ENCODE results near the gene LIMK2.
"Not testable (repeated sequence)": the region's sequence is repeated elsewhere in the genome, so short reads cannot be mapped to it uniquely, and the experiment has no call there.

LIMK2 gene

GRCh38 chr22:31192513-31192912, 19.6 kb upstream of the LIMK2 start:
- no peak overlapping the region for H3K9ac ChIP-seq (ENCODE audit: low read depth, low read length)
- H3K4me1 ChIP-seq (ENCODE audit: control insufficient read depth, insufficient read depth, low read length) = no peaks in the 10 kb centered on the region
- H3K27me3 ChIP-seq (ENCODE audit: control insufficient read depth, insufficient read depth, low read length) = no peaks in the 10 kb centered on the region
- peaks cover 33% of the 10 kb centered on the region for H3K36me3 ChIP-seq (ENCODE audit: insufficient read depth, low read length)
- H3K4me2 ChIP-seq (ENCODE audit: low read length) = no peak overlapping the region
- H3K4me3 ChIP-seq (ENCODE audit: low read length) = no peak overlapping the region
- no peaks in the 10 kb centered on the region for H3K9me3 ChIP-seq (replicated peaks; ENCODE audit: low read length)

- Histone ChIP-seq H3K36me3 (ENCODE audit: insufficient read depth, low read length) (peaks cover 31% of the 10 kb centered on the region), H3K27me3 (ENCODE audit: control insufficient read depth, insufficient read depth, low read length) (no peaks in the 10 kb centered on the region), H3K4me3 (ENCODE audit: low read length) (no peak overlapping the region), H3K4me2 (ENCODE audit: low read length) (no peak overlapping the region), H3K4me1 (ENCODE audit: control insufficient read depth, insufficient read depth, low read length) (no peaks in the 10 kb centered on the region), H3K9me3 (replicated peaks; ENCODE audit: low read length) (no peaks in the 10 kb centered on the region), H3K9ac (ENCODE audit: low read depth, low read length) (no peak overlapping the region)
Measured at GRCh38 chr22:31193092-31193491, 19.0 kb upstream of the LIMK2 start.

- H3K9ac ChIP-seq (ENCODE audit: low read depth, low read length); H3K4me2 ChIP-seq (ENCODE audit: low read length); H3K4me3 ChIP-seq (ENCODE audit: low read length); H3K27me3 ChIP-seq (ENCODE audit: control insufficient read depth, insufficient read depth, low read length); H3K9me3 ChIP-seq (replicated peaks; ENCODE audit: low read length); H3K4me1 ChIP-seq (ENCODE audit: control insufficient read depth, insufficient read depth, low read length): not testable (repeated sequence)
- H3K36me3 ChIP-seq (ENCODE audit: insufficient read depth, low read length) = peaks cover 41% of the 10 kb centered on the region
Measured at GRCh38 chr22:31194681-31195080, 17.4 kb upstream of the LIMK2 start.

GRCh38 chr22:31199187-31199586, 12.9 kb upstream of the LIMK2 start:
- Histone ChIP-seq H3K4me3 (ENCODE audit: low read length) (no peak overlapping the region), H3K36me3 (ENCODE audit: insufficient read depth, low read length) (peaks cover 54% of the 10 kb centered on the region), H3K4me1 (ENCODE audit: control insufficient read depth, insufficient read depth, low read length) (no peaks in the 10 kb centered on the region), H3K9ac (ENCODE audit: low read depth, low read length) (no peak overlapping the region), H3K27me3 (ENCODE audit: control insufficient read depth, insufficient read depth, low read length) (no peaks in the 10 kb centered on the region), H3K9me3 (replicated peaks; ENCODE audit: low read length) (no peaks in the 10 kb centered on the region), H3K4me2 (ENCODE audit: low read length) (no peak overlapping the region)

GRCh38 chr22:31204352-31204984, 7.6 kb upstream of the LIMK2 start:
- H3K4me2 ChIP-seq (ENCODE audit: low read length); H3K27me3 ChIP-seq (ENCODE audit: control insufficient read depth, insufficient read depth, low read length); H3K9me3 ChIP-seq (replicated peaks; ENCODE audit: low read length); H3K4me3 ChIP-seq (ENCODE audit: low read length); H3K9ac ChIP-seq (ENCODE audit: low read depth, low read length); H3K4me1 ChIP-seq (ENCODE audit: control insufficient read depth, insufficient read depth, low read length): not testable (repeated sequence)
- H3K36me3 ChIP-seq (ENCODE audit: insufficient read depth, low read length) = peaks cover 35% of the 10 kb centered on the region

- not testable (repeated sequence) for H3K27me3 ChIP-seq (ENCODE audit: control insufficient read depth, insufficient read depth, low read length); H3K9me3 ChIP-seq (replicated peaks; ENCODE audit: low read length); H3K4me2 ChIP-seq (ENCODE audit: low read length); H3K4me3 ChIP-seq (ENCODE audit: low read length); H3K9ac ChIP-seq (ENCODE audit: low read depth, low read length); H3K4me1 ChIP-seq (ENCODE audit: control insufficient read depth, insufficient read depth, low read length)
- peaks cover 31% of the 10 kb centered on the region for H3K36me3 ChIP-seq (ENCODE audit: insufficient read depth, low read length)
Measured at GRCh38 chr22:31205059-31205458, 7.0 kb upstream of the LIMK2 start.

GRCh38 chr22:31206460-31206859, 5.6 kb upstream of the LIMK2 start:
- not testable (repeated sequence) for H3K27me3 ChIP-seq (ENCODE audit: control insufficient read depth, insufficient read depth, low read length); H3K4me2 ChIP-seq (ENCODE audit: low read length); H3K4me3 ChIP-seq (ENCODE audit: low read length); H3K9me3 ChIP-seq (replicated peaks; ENCODE audit: low read length); H3K9ac ChIP-seq (ENCODE audit: low read depth, low read length); H3K4me1 ChIP-seq (ENCODE audit: control insufficient read depth, insufficient read depth, low read length)
- H3K36me3 ChIP-seq (ENCODE audit: insufficient read depth, low read length) = peaks cover 22% of the 10 kb centered on the region

- Histone ChIP-seq H3K4me3 (ENCODE audit: low read length) (no peak overlapping the region), H3K36me3 (ENCODE audit: insufficient read depth, low read length) (peaks cover 16% of the 10 kb centered on the region), H3K4me1 (ENCODE audit: control insufficient read depth, insufficient read depth, low read length) (peaks cover 4% of the 10 kb centered on the region), H3K9me3 (replicated peaks; ENCODE audit: low read length) (no peaks in the 10 kb centered on the region), H3K27me3 (ENCODE audit: control insufficient read depth, insufficient read depth, low read length) (no peaks in the 10 kb centered on the region), H3K9ac (ENCODE audit: low read depth, low read length) (no peak overlapping the region), H3K4me2 (ENCODE audit: low read length) (no peak overlapping the region)
Measured at GRCh38 chr22:31206896-31207687, 5.0 kb upstream of the LIMK2 start.

GRCh38 chr22:31210556-31211421, 1.3 kb upstream of the LIMK2 start:
- H3K27me3 ChIP-seq (ENCODE audit: control insufficient read depth, insufficient read depth, low read length) = no peaks in the 10 kb centered on the region
- H3K4me1 ChIP-seq (ENCODE audit: control insufficient read depth, insufficient read depth, low read length) = peaks cover 12% of the 10 kb centered on the region
- no peak overlapping the region for H3K4me2 ChIP-seq (ENCODE audit: low read length)
- peaks cover 5% of the 10 kb centered on the region for H3K36me3 ChIP-seq (ENCODE audit: insufficient read depth, low read length)
- no peak overlapping the region for H3K9ac ChIP-seq (ENCODE audit: low read depth, low read length)
- H3K4me3 ChIP-seq (ENCODE audit: low read length) = no peak overlapping the region
- no peaks in the 10 kb centered on the region for H3K9me3 ChIP-seq (replicated peaks; ENCODE audit: low read length)

- Histone ChIP-seq H3K9ac (ENCODE audit: low read depth, low read length) (peak overlapping the region; percentile 32), H3K36me3 (ENCODE audit: insufficient read depth, low read length) (peaks cover 5% of the 10 kb centered on the region), H3K4me2 (ENCODE audit: low read length) (peak overlapping the region; percentile 91), H3K9me3 (replicated peaks; ENCODE audit: low read length) (no peaks in the 10 kb centered on the region), H3K27me3 (ENCODE audit: control insufficient read depth, insufficient read depth, low read length) (no peaks in the 10 kb centered on the region), H3K4me3 (ENCODE audit: low read length) (peak overlapping the region; percentile 85), H3K4me1 (ENCODE audit: control insufficient read depth, insufficient read depth, low read length) (peaks cover 12% of the 10 kb centered on the region)
Measured at GRCh38 chr22:31211482-31211861, 626 bp upstream of the LIMK2 start.

GRCh38 chr22:31212783-31213629, 908 bp downstream of the LIMK2 start:
- Histone ChIP-seq H3K4me3 (ENCODE audit: low read length) (peak overlapping the region; percentile 85), H3K9me3 (replicated peaks; ENCODE audit: low read length) (no peaks in the 10 kb centered on the region), H3K4me1 (ENCODE audit: control insufficient read depth, insufficient read depth, low read length) (peaks cover 12% of the 10 kb centered on the region), H3K9ac (ENCODE audit: low read depth, low read length) (peak overlapping the region; percentile 86), H3K27me3 (ENCODE audit: control insufficient read depth, insufficient read depth, low read length) (no peaks in the 10 kb centered on the region), H3K36me3 (ENCODE audit: insufficient read depth, low read length) (no peaks in the 10 kb centered on the region), H3K4me2 (ENCODE audit: low read length) (peak overlapping the region; percentile 91)

Data from skeletal muscle satellite cell (primary cell).